Subcutaneous adipose tissue (tissue), 4 donors: ENCODE results near the gene YWHAQ. TPM values are rescaled to one million over a fixed set of nuclear protein-coding genes. Genes with fewer than 3 reads are reported as not detected.

Experiments used
- total RNA-seq, 4 donors: library from RNA; depleted of rRNA; stranded (reverse); fragments of >200 nt; gene quantifications; one replicate each; pipeline ENCODE4 v1.1.0, GENCODE V29; 2016
- TF ChIP-seq, protein P1 (sequence below): fragments of 450-650 bp; IDR thresholded peaks from one replicate; pipeline ENCODE4 v1.5.1; 2016; ENCODE audit warnings: low read depth, mild to moderate bottlenecking, control low read depth, antibody characterized with exemption, moderate library complexity

The YWHAQ gene
- total RNA-seq, 4 donors from 2014 or later, result 113 to 220 (median 176) TPM

DNA sequence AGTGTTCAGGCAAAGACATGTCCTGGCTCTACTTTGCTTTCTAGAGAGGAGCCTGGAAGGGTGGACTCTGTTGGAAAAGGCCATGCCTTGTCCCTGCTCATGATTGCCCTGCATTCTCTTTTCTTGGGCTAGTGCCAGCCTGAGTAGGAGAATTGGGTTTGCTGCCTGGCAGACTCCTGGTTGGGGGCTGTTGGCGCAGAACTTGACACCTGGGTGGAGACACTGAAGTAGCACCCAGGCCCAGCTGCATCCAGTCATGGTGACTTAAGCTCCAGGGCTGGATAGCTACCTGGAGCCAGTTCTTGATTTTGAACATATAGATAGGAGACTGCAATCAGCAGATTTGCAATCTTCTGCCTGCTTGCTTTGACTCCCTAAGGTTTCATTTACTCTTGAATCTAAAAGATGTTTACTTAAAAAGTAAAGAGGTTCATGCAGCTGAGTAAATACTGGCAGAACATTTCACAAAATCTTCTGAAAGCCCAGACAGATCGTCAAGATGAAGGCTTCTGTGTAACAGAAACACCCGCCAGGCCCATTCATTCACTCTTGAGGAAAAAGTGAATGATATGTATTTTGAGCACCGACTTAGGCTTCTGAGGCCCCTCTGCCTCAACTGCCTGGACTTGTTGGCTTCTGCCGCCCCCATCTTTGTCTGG, 38.0 kb upstream of the YWHAQ start:
- TF ChIP-seq, protein P1, sequence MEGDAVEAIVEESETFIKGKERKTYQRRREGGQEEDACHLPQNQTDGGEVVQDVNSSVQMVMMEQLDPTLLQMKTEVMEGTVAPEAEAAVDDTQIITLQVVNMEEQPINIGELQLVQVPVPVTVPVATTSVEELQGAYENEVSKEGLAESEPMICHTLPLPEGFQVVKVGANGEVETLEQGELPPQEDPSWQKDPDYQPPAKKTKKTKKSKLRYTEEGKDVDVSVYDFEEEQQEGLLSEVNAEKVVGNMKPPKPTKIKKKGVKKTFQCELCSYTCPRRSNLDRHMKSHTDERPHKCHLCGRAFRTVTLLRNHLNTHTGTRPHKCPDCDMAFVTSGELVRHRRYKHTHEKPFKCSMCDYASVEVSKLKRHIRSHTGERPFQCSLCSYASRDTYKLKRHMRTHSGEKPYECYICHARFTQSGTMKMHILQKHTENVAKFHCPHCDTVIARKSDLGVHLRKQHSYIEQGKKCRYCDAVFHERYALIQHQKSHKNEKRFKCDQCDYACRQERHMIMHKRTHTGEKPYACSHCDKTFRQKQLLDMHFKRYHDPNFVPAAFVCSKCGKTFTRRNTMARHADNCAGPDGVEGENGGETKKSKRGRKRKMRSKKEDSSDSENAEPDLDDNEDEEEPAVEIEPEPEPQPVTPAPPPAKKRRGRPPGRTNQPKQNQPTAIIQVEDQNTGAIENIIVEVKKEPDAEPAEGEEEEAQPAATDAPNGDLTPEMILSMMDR, result no peak

- TF ChIP-seq, protein P1, result no peak
Measured at GRCh38 chr2:9667826-9668225, 37.0 kb upstream of the YWHAQ start.

- TF ChIP-seq, protein P1, result no peak
Measured at GRCh38 chr2:9666306-9666705, 35.5 kb upstream of the YWHAQ start.

GRCh38 chr2:9665898-9666297, 35.1 kb upstream of the YWHAQ start:
- TF ChIP-seq, protein P1, result no peak

DNA sequence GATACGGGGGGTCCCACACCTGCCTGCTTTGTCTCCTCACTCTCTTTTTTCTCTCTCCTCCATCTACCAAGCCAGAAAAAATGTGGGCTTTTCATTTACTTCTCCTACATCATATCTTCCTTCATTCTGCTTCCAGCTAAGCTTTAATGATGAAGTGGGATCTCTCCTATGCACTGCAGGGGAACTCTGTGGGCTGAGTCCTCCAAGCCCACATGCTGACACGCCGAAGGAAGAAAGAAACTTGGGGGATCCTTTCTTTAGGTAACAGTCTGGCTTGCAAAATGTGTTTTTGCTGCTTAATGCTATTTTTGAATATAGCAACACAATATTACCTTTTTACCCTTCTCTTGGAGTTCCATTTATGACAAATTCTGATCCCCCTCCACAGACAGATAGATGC, 33.6 kb upstream of the YWHAQ start:
- TF ChIP-seq, protein P1, result no peak

DNA sequence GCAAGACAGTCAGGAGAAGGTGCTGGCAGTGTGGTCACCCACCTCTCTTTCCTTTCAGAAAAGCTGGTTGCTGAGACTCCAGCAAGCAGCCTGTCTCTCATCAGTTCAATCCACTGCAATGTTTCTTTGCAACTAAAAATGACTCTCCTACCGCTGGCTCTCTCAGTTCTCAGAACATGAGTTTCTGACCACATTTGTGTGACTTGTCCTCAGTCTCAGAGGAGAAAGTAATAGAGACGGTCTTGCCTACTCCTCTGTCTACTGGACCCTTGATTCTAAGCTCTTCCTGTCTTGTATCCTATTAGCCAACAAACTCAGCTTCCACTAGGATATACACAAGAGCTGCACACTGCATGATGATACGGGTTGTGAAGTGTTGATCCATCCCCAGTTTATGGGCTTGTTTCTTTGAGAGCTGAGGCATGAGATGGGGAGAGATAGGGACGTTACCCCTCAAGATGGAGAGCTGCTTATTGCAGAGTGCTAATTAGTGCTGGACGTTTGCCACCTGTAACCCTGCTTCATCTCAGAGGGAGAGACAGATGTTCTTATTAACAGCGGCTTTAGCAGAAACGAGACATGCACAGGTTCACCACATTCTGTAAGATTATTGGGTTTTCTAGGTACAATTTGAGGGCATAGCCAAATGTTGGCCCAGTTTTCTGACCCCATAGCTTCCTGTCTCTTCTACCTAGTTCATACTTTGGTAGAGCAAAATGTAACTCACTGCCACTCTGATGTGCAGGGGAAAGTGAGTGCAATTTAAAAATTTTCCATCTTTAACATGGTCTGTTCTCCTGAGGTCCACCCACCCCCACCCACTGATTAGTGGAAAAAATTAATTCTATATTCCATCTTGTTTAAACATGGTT, 32.4 kb upstream of the YWHAQ start:
- TF ChIP-seq, protein P1, result no peak

GRCh38 chr2:9661261-9661660, 30.5 kb upstream of the YWHAQ start:
- TF ChIP-seq, protein P1, result no peak
